HepG2 (cell line): ENCODE data around the gene LDLRAP1. TPM values are rescaled to one million over a fixed set of nuclear protein-coding genes. Genes with fewer than 3 reads are reported as not detected.

Source experiments
- ATAC-seq: fragments of 200-7000 bp; cut with Tn5 transposase; 3 replicates; pipeline ENCODE4 v1.9.1; 2020; ENCODE audit warnings: mild to moderate bottlenecking, moderate library complexity
- BruUV-seq: library from RNA; stranded (reverse); fragments of 400-500 nt; replicated peaks from 2 replicates; lab custom pipeline; 2021; lab: Mats Ljungman, UMichigan
- CTCF ChIA-PET: fragments of 300-600 bp; formaldehyde crosslinking; extraction: SDS; loops from one replicate; lab custom pipeline; 2021; ENCODE audit warnings: low total read pairs, inconsistent platforms, low intra/inter-chr PET ratio; lab: Yijun Ruan, JAX
- POLR2A ChIA-PET: fragments of 350-600 bp; sonication (Branson Sonifier 250); formaldehyde crosslinking; loops from one replicate; lab custom pipeline; 2020; ENCODE audit warnings: antibody characterized with exemption, inconsistent platforms; lab: Yijun Ruan, JAX
- DNase-seq: peaks from one replicate; pipeline ENCODE4 v3.0.0-alpha.2; 2015; ENCODE audit warnings: low spot score
- FAIRE-seq: peaks from 3 replicates; lab custom pipeline; 2011; peaks lifted over from hg19 to GRCh38; lab: Jason Lieb, UNC
- H2AFZ ChIP-seq: one replicate; pipeline ENCODE4 v1.6.1; 2011; ENCODE audit warnings: low read length, inconsistent platforms
- H3K27ac ChIP-seq: fragments of 300-600 bp; 3 replicates; pipeline ENCODE4 v1.8.0; 2011; ENCODE audit warnings: mixed run types, mild to moderate bottlenecking, mixed read lengths, low read length, inconsistent platforms; ENCODE audit not compliant: insufficient read depth; ENCODE audit errors: extremely low read length
- H3K27me3 ChIP-seq, 2 experiments: fragments of 200-600 bp in 1 of 2; 2 replicates in 1 of 2; 3 replicates in 1 of 2; pipeline versions ENCODE4 v1.6.0 to v1.8.0; 2011; ENCODE audit warnings: low read length in 2 of 2, mild to moderate bottlenecking in 2 of 2, moderate library complexity in 2 of 2, inconsistent platforms in 1 of 2; ENCODE audit not compliant: insufficient read depth in 2 of 2, control insufficient read depth in 1 of 2
- H3K36me3 ChIP-seq, 2 experiments: fragments of 200-600 bp in 1 of 2; replicated peaks in 1 of 2; 2 replicates in 1 of 2; 3 replicates in 1 of 2; pipeline versions ENCODE4 v1.5.1 to v1.8.0; 2011; ENCODE audit warnings: low read length in 2 of 2, inconsistent platforms in 1 of 2; ENCODE audit not compliant: insufficient read depth in 2 of 2, control insufficient read depth in 1 of 2
- H3K4me1 ChIP-seq: 2 replicates; pipeline ENCODE4 v1.5.1; 2012; ENCODE audit warnings: low read length, inconsistent platforms; ENCODE audit not compliant: insufficient read depth
- H3K4me2 ChIP-seq: 2 replicates; pipeline ENCODE4 v1.6.0; 2011; ENCODE audit warnings: low read depth, low read length, inconsistent platforms
- H3K4me3 ChIP-seq, 3 experiments: fragments of 200-600 bp in 1 of 3; sonication (generic), shearing (Covaris generic) in 1 of 3; replicated peaks in 1 of 3; 2 replicates each; pipeline ENCODE4 v1.5.1; 2011 to 2016; ENCODE audit warnings: low read length in 3 of 3, inconsistent platforms in 2 of 3, low read depth in 2 of 3, mild to moderate bottlenecking in 2 of 3, control low read depth in 1 of 3, mixed read lengths in 1 of 3; ENCODE audit not compliant: insufficient read depth in 1 of 3
- H3K79me2 ChIP-seq: one replicate; pipeline ENCODE4 v1.6.1; 2011; ENCODE audit warnings: low read length, inconsistent platforms; ENCODE audit not compliant: insufficient read depth
- H3K9ac ChIP-seq: 2 replicates; pipeline ENCODE4 v1.6.0; 2011; ENCODE audit warnings: mild to moderate bottlenecking, low read depth, low read length, inconsistent platforms; ENCODE audit not compliant: insufficient read depth
- H3K9me3 ChIP-seq: 2 replicates; pipeline ENCODE4 v1.5.1; 2012; ENCODE audit warnings: mild to moderate bottlenecking, low read length
- H4K20me1 ChIP-seq: 2 replicates; pipeline ENCODE4 v1.6.0; 2011; ENCODE audit warnings: inconsistent platforms, mild to moderate bottlenecking, low read length, moderate library complexity; ENCODE audit not compliant: insufficient read depth
- KAT2B ChIP-seq: fragments of 150-350 bp; IDR thresholded peaks from 2 replicates; pipeline ENCODE4 v1.6.1; 2014; ENCODE audit warnings: low read depth, low read length, borderline replicate concordance
- MTF1 ChIP-seq: sonication (generic); formaldehyde crosslinking; IDR thresholded peaks from 2 replicates; pipeline ENCODE4 v1.5.0; 2020; ENCODE audit warnings: missing genetic modification reagents
- MXI1 ChIP-seq: IDR thresholded peaks from 3 replicates; pipeline ENCODE4 v1.6.1; 2012; ENCODE audit warnings: low read depth, low read length, inconsistent platforms, borderline replicate concordance
- PRMT3 ChIP-seq: sonication (generic); formaldehyde crosslinking; IDR thresholded peaks from 2 replicates; pipeline ENCODE4 v1.8.1; 2022; ENCODE audit warnings: low read depth, mild to moderate bottlenecking, moderate library complexity, missing genetic modification reagents, borderline replicate concordance
- PTBP1 ChIP-seq: fragments of 200-400 bp; formaldehyde crosslinking; IDR thresholded peaks from 2 replicates; pipeline ENCODE4 v1.6.1; 2018; ENCODE audit warnings: low read length, low read depth; ENCODE audit not compliant: poor library complexity, severe bottlenecking
- RFX3 ChIP-seq: IDR thresholded peaks from 2 replicates; pipeline ENCODE4 v1.6.1; 2016; ENCODE audit warnings: missing biosample characterization, missing genetic modification reagents
- RXRA ChIP-seq: sonication (generic); formaldehyde crosslinking; IDR thresholded peaks from 2 replicates; pipeline ENCODE4 v1.5.1; 2020; ENCODE audit warnings: missing genetic modification reagents
- SP5 ChIP-seq: IDR thresholded peaks from 2 replicates; pipeline ENCODE4 v1.6.1; 2016; ENCODE audit warnings: low read depth, borderline replicate concordance
- ZNF550 ChIP-seq: sonication (generic); formaldehyde crosslinking; IDR thresholded peaks from 2 replicates; pipeline ENCODE4 v1.4.0; 2020; ENCODE audit warnings: mild to moderate bottlenecking, missing genetic modification reagents, borderline replicate concordance
- ZNF589 ChIP-seq: sonication (generic); formaldehyde crosslinking; conservative IDR thresholded peaks from 2 replicates; pipeline ENCODE4 v1.8.0; 2022; ENCODE audit warnings: mild to moderate bottlenecking, moderate library complexity, missing genetic modification reagents
- ZNF644 ChIP-seq: IDR thresholded peaks from 2 replicates; pipeline ENCODE4 v1.6.1; 2016; ENCODE audit warnings: low read depth
- WGBS: methylation state at CpG from one replicate; pipeline ENCODE4 v1.1.6; 2017; ENCODE audit warnings: low lambda C conversion rate; 5-methylcytosine and 5-hydroxymethylcytosine counted together
- in situ Hi-C: cut with HindIII; loops from 2 replicates; pipeline ENCODE4 v1.10.0; 2017; ENCODE audit warnings: low pct_unique_long_range_greater_than_20kb; ENCODE audit not compliant: extremely low pct_ligation_motif_present
- intact Hi-C: fragments of 100-400 bp; cut with micrococcal nuclease; formaldehyde crosslinking; loops from one replicate; pipeline ENCODE4 v1.10.0; 2022; ENCODE audit not compliant: unreplicated experiment
- polyA plus RNA-seq, 8 experiments: library from polyadenylated mRNA; depleted of rRNA in 3 of 8; stranded (reverse) in 7 of 8; unstranded in 1 of 8; fragments of >200 nt; fragmentation: Illumina TruSeq in 4 of 8; extraction: Trizol in 4 of 8; gene quantifications; 2 replicates each; pipeline versions ENCODE4 v1.2.1 to v1.2.3, GENCODE V29; 2011 to 2016; ENCODE audit warnings: low read depth in 4 of 8, missing spikeins in 1 of 8, mixed read lengths in 1 of 8; ENCODE audit not compliant: insufficient read depth in 1 of 8
- total RNA-seq, 5 experiments: library from RNA; depleted of rRNA; stranded (reverse); fragments of >200 nt; fragmentation: Illumina TruSeq; extraction: Trizol; gene quantifications; 2 replicates each; pipeline ENCODE4 v1.2.3, GENCODE V29; 2016; ENCODE audit warnings: low read depth in 1 of 5
- TF ChIP-seq, protein P1 (sequence below): sonication (generic); formaldehyde crosslinking; IDR thresholded peaks from 2 replicates; pipeline ENCODE4 v1.4.0; 2020; ENCODE audit warnings: missing genetic modification reagents
- TF ChIP-seq, protein P2 (sequence below): sonication (generic); formaldehyde crosslinking; IDR thresholded peaks from 2 replicates; pipeline ENCODE4 v1.4.0; 2020; ENCODE audit warnings: missing genetic modification reagents, borderline replicate concordance

The LDLRAP1 gene
- total and polyA plus RNA-seq, 2 of the 13 experiments (the other 11 are each of a cell fraction or from before 2014, with no cell fraction given) = 7.2 to 12.1 TPM

- intact Hi-C loops = no loop called here
- ChIA-PET CTCF (no interaction called here), POLR2A (no interaction called here)
- Histone ChIP-seq H3K4me3 (no peak overlapping the region), H3K9ac (no peak overlapping the region), H3K9me3 (no peaks in the 10 kb centered on the region), H3K4me2 (no peak overlapping the region), H3K27me3 (no peaks in the 10 kb centered on the region), H3K27ac (no peak overlapping the region), H3K4me1 (peaks cover 13% of the 10 kb centered on the region), H2AFZ (no peak overlapping the region), H3K79me2 (no peaks in the 10 kb centered on the region), H4K20me1 (no peaks in the 10 kb centered on the region), H3K36me3 (peaks cover 4 to 6% of the 10 kb centered on the region in 2 experiments; a peak in 3 of 5 replicates)
- 88% methylated on average over 5 of the region's 8 CpGs for WGBS
- in situ Hi-C loops = no loop called here
- ATAC-seq = no peak
- no peak for TF ChIP-seq RFX3
- TF ChIP-seq ZNF644 (CRISPR knock-in tag) = no peak
- no peak for TF ChIP-seq PTBP1
- no peak for TF ChIP-seq ZNF550 (CRISPR knock-in tag)
- TF ChIP-seq RXRA (CRISPR knock-in tag) = no peak
- TF ChIP-seq ZNF589 = no peak
- TF ChIP-seq, protein P1, sequence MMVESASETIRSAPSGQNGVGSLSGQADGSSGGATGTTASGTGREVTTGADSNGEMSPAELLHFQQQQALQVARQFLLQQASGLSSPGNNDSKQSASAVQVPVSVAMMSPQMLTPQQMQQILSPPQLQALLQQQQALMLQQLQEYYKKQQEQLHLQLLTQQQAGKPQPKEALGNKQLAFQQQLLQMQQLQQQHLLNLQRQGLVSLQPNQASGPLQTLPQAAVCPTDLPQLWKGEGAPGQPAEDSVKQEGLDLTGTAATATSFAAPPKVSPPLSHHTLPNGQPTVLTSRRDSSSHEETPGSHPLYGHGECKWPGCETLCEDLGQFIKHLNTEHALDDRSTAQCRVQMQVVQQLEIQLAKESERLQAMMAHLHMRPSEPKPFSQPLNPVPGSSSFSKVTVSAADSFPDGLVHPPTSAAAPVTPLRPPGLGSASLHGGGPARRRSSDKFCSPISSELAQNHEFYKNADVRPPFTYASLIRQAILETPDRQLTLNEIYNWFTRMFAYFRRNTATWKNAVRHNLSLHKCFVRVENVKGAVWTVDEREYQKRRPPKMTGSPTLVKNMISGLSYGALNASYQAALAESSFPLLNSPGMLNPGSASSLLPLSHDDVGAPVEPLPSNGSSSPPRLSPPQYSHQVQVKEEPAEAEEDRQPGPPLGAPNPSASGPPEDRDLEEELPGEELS = no peak
- no peak for TF ChIP-seq PRMT3 (CRISPR knock-in tag)
- no peak for TF ChIP-seq SP5 (CRISPR knock-in tag)
- TF ChIP-seq MXI1 = no peak
- no peak for TF ChIP-seq MTF1 (CRISPR knock-in tag)
- no peak for TF ChIP-seq KAT2B
- TF ChIP-seq, protein P2, sequence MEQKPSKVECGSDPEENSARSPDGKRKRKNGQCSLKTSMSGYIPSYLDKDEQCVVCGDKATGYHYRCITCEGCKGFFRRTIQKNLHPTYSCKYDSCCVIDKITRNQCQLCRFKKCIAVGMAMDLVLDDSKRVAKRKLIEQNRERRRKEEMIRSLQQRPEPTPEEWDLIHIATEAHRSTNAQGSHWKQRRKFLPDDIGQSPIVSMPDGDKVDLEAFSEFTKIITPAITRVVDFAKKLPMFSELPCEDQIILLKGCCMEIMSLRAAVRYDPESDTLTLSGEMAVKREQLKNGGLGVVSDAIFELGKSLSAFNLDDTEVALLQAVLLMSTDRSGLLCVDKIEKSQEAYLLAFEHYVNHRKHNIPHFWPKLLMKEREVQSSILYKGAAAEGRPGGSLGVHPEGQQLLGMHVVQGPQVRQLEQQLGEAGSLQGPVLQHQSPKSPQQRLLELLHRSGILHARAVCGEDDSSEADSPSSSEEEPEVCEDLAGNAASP = no peak
- BruUV-seq = no TSS peak
- no peak for DNase-seq
- FAIRE-seq = no peak
Measured at GRCh38 chr1:25561421-25562100, 18.2 kb downstream of the LDLRAP1 start.
